Measurements from ENCODE around the gene NMB.

NMB gene

GRCh38 chr15:84697236-84697990 is 39.4 kb upstream of the NMB start:
- Histone ChIP-seq H3K79me2 (ENCODE audit: control insufficient read depth, insufficient read depth, low read length, poor library complexity) (peaks cover 9% of the 10 kb centered on the region), H3K27me3 (ENCODE audit: insufficient read depth, low read length) (no peaks in the 10 kb centered on the region), H3K79me1 (ENCODE audit: low read length) (no peaks in the 10 kb centered on the region), H2BK5ac (ENCODE audit: low read depth, low read length, poor library complexity) (no peak overlapping the region), H3K4me1 (ENCODE audit: control insufficient read depth in 1 of 2, insufficient read depth in 2 of 2, low read length in 2 of 2) (no peaks in the 10 kb centered on the region), H3K9ac (ENCODE audit: low read length) (no peak overlapping the region), H3K4ac (ENCODE audit: low read depth, low read length) (no peak overlapping the region), H3K9me3 (ENCODE audit: insufficient read depth, low read depth, low read length) (no peaks in the 10 kb centered on the region), H2BK120ac (ENCODE audit: insufficient read depth, low read length, poor library complexity) (no peak overlapping the region), H4K8ac (ENCODE audit: low read depth, low read length) (no peak overlapping the region), H3K23ac (ENCODE audit: low read length) (no peak overlapping the region), H3K36me3 (ENCODE audit: control insufficient read depth in 1 of 2, insufficient read depth in 2 of 2, low read length in 2 of 2) (peaks cover 2 to 3% of the 10 kb centered on the region in 2 experiments), H3K4me2 (ENCODE audit: low read length) (no peak overlapping the region), H4K91ac (ENCODE audit: low read depth, low read length) (no peak overlapping the region), H2AFZ (ENCODE audit: insufficient read depth, low read length, poor library complexity) (no peak overlapping the region), H2AK5ac (ENCODE audit: low read length) (no peak overlapping the region), H3K18ac (ENCODE audit: low read length) (no peak overlapping the region), H3K14ac (ENCODE audit: low read length) (no peak overlapping the region), H4K12ac (ENCODE audit: low read depth, low read length) (no peak overlapping the region), H2BK12ac (ENCODE audit: low read length) (no peak overlapping the region), H3K4me3 (ENCODE audit: low read depth, low read length) (no peak overlapping the region), H3K27ac (ENCODE audit: low read depth, low read length) (no peak overlapping the region)
- WGBS (ENCODE audit: extremely low coverage, insufficient coverage, insufficient read length) = no CpG with 5 or more reads among the region's 1 CpG
- no peak for DNase-seq

DNA sequence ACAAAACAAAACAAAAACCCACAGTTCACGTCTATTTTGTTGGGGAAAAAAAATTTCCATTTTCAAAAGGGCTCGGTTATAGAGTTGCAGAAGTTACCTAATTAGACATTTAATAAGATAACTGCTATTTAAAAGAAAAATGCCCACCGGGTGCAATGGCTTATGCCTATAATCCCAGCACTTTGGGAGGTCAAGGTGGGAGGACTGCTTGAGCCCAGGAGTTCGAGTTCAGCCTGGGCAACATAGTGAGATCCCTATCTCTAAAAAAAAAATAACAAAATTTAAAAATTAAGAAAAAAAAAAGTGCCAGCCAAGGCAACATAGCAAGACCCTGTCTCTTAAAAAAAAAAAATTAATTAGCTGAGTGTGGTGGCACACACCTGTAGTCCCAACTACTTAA is 38.8 kb upstream of the NMB start:
- DNase-seq = no peak
- H2AFZ ChIP-seq (ENCODE audit: insufficient read depth, low read length, poor library complexity) = no peak overlapping the region
- peaks cover 8% of the 10 kb centered on the region for H3K79me2 ChIP-seq (ENCODE audit: control insufficient read depth, insufficient read depth, low read length, poor library complexity)
- no peak overlapping the region for H4K8ac ChIP-seq (ENCODE audit: low read depth, low read length)
- H3K4ac ChIP-seq (ENCODE audit: low read depth, low read length) = no peak overlapping the region
- H4K12ac ChIP-seq (ENCODE audit: low read depth, low read length) = no peak overlapping the region
- no peak overlapping the region for H3K4me3 ChIP-seq (ENCODE audit: low read depth, low read length)
- H3K4me2 ChIP-seq (ENCODE audit: low read length) = no peak overlapping the region
- peaks cover 2 to 3% of the 10 kb centered on the region in 2 experiments for H3K36me3 ChIP-seq (ENCODE audit: control insufficient read depth in 1 of 2, insufficient read depth in 2 of 2, low read length in 2 of 2)
- H2BK120ac ChIP-seq (ENCODE audit: insufficient read depth, low read length, poor library complexity) = no peak overlapping the region
- no peaks in the 10 kb centered on the region for H3K9me3 ChIP-seq (ENCODE audit: insufficient read depth, low read depth, low read length)
- no peak overlapping the region for H2AK5ac ChIP-seq (ENCODE audit: low read length)
- H3K27me3 ChIP-seq (ENCODE audit: insufficient read depth, low read length) = no peaks in the 10 kb centered on the region
- WGBS (ENCODE audit: extremely low coverage, insufficient coverage, insufficient read length) = no CpG with 5 or more reads among the region's 4 CpGs
- no peak overlapping the region for H3K14ac ChIP-seq (ENCODE audit: low read length)
- H3K23ac ChIP-seq (ENCODE audit: low read length) = no peak overlapping the region
- H3K18ac ChIP-seq (ENCODE audit: low read length) = no peak overlapping the region
- no peak overlapping the region for H3K9ac ChIP-seq (ENCODE audit: low read length)
- H3K4me1 ChIP-seq (ENCODE audit: control insufficient read depth in 1 of 2, insufficient read depth in 2 of 2, low read length in 2 of 2) = no peaks in the 10 kb centered on the region
- H2BK5ac ChIP-seq (ENCODE audit: low read depth, low read length, poor library complexity) = no peak overlapping the region
- H3K79me1 ChIP-seq (ENCODE audit: low read length) = no peaks in the 10 kb centered on the region
- H4K91ac ChIP-seq (ENCODE audit: low read depth, low read length) = no peak overlapping the region
- no peak overlapping the region for H3K27ac ChIP-seq (ENCODE audit: low read depth, low read length)
- no peak overlapping the region for H2BK12ac ChIP-seq (ENCODE audit: low read length)

- Histone ChIP-seq H3K79me2 (ENCODE audit: control insufficient read depth, insufficient read depth, low read length, poor library complexity) (peaks cover under 1% of the 10 kb centered on the region), H3K27me3 (ENCODE audit: insufficient read depth, low read length) (no peaks in the 10 kb centered on the region), H2AFZ (ENCODE audit: insufficient read depth, low read length, poor library complexity) (no peak overlapping the region), H3K9me3 (ENCODE audit: insufficient read depth, low read depth, low read length) (no peaks in the 10 kb centered on the region), H4K12ac (ENCODE audit: low read depth, low read length) (no peak overlapping the region), H3K4ac (ENCODE audit: low read depth, low read length) (peak overlapping the region; percentile 14), H3K4me1 (ENCODE audit: control insufficient read depth in 1 of 2, insufficient read depth in 2 of 2, low read length in 2 of 2) (no peaks in the 10 kb centered on the region), H3K9ac (ENCODE audit: low read length) (no peak overlapping the region), H3K36me3 (ENCODE audit: control insufficient read depth in 1 of 2, insufficient read depth in 2 of 2, low read length in 2 of 2) (peaks cover 19 to 32% of the 10 kb centered on the region in 2 experiments), H4K8ac (ENCODE audit: low read depth, low read length) (no peak overlapping the region), H2AK5ac (ENCODE audit: low read length) (no peak overlapping the region), H2BK120ac (ENCODE audit: insufficient read depth, low read length, poor library complexity) (no peak overlapping the region), H2BK5ac (ENCODE audit: low read depth, low read length, poor library complexity) (no peak overlapping the region), H4K91ac (ENCODE audit: low read depth, low read length) (no peak overlapping the region), H3K79me1 (ENCODE audit: low read length) (no peaks in the 10 kb centered on the region), H3K4me3 (ENCODE audit: low read depth, low read length) (no peak overlapping the region), H3K23ac (ENCODE audit: low read length) (no peak overlapping the region), H3K18ac (ENCODE audit: low read length) (no peak overlapping the region), H2BK12ac (ENCODE audit: low read length) (no peak overlapping the region), H3K4me2 (ENCODE audit: low read length) (no peak overlapping the region), H3K27ac (ENCODE audit: low read depth, low read length) (no peak overlapping the region), H3K14ac (ENCODE audit: low read length) (no peak overlapping the region)
- DNase-seq = no peak
- WGBS (ENCODE audit: extremely low coverage, insufficient coverage, insufficient read length) = no CpG with 5 or more reads among the region's 8 CpGs
Observed at GRCh38 chr15:84690342-84690741, 32.3 kb upstream of the NMB start.

DNA sequence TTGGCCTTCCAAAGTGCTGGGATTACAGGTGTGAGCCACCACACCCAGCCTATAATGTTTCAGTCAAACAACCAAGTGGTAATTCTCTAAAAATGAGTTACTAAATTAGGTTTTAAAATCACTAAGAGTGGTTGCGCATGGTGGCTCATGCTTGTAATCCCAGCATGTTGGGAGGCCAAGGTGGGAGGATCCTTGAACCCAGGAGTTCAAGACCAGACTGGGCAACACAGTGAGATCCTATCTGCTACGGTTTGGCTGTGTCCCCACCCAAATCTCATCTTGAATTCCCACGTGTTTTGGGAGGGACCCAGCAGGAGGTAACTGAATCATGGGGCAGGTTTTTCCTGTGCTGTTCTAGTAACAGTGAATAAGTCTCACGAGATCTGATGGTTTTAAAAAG is 31.9 kb upstream of the NMB start:
- no peak overlapping the region for H3K4ac ChIP-seq (ENCODE audit: low read depth, low read length)
- H2BK12ac ChIP-seq (ENCODE audit: low read length) = no peak overlapping the region
- H3K18ac ChIP-seq (ENCODE audit: low read length) = no peak overlapping the region
- H3K79me1 ChIP-seq (ENCODE audit: low read length) = no peaks in the 10 kb centered on the region
- no peaks in the 10 kb centered on the region for H3K79me2 ChIP-seq (ENCODE audit: control insufficient read depth, insufficient read depth, low read length, poor library complexity)
- no peak overlapping the region for H4K91ac ChIP-seq (ENCODE audit: low read depth, low read length)
- no peaks in the 10 kb centered on the region for H3K27me3 ChIP-seq (ENCODE audit: insufficient read depth, low read length)
- no peak overlapping the region for H2BK120ac ChIP-seq (ENCODE audit: insufficient read depth, low read length, poor library complexity)
- no peaks in the 10 kb centered on the region for H3K4me1 ChIP-seq (ENCODE audit: control insufficient read depth in 1 of 2, insufficient read depth in 2 of 2, low read length in 2 of 2)
- no peak overlapping the region for H2BK5ac ChIP-seq (ENCODE audit: low read depth, low read length, poor library complexity)
- H3K4me2 ChIP-seq (ENCODE audit: low read length) = no peak overlapping the region
- DNase-seq = no peak
- no peak overlapping the region for H4K8ac ChIP-seq (ENCODE audit: low read depth, low read length)
- H2AK5ac ChIP-seq (ENCODE audit: low read length) = no peak overlapping the region
- no peak overlapping the region for H3K14ac ChIP-seq (ENCODE audit: low read length)
- H3K23ac ChIP-seq (ENCODE audit: low read length) = no peak overlapping the region
- H3K4me3 ChIP-seq (ENCODE audit: low read depth, low read length) = no peak overlapping the region
- H3K9me3 ChIP-seq (ENCODE audit: insufficient read depth, low read depth, low read length) = no peaks in the 10 kb centered on the region
- no peak overlapping the region for H2AFZ ChIP-seq (ENCODE audit: insufficient read depth, low read length, poor library complexity)
- H3K9ac ChIP-seq (ENCODE audit: low read length) = no peak overlapping the region
- no peak overlapping the region for H3K27ac ChIP-seq (ENCODE audit: low read depth, low read length)
- peaks cover 20 to 34% of the 10 kb centered on the region in 2 experiments for H3K36me3 ChIP-seq (ENCODE audit: control insufficient read depth in 1 of 2, insufficient read depth in 2 of 2, low read length in 2 of 2)
- H4K12ac ChIP-seq (ENCODE audit: low read depth, low read length) = no peak overlapping the region
- no CpG with 5 or more reads among the region's 4 CpGs for WGBS (ENCODE audit: extremely low coverage, insufficient coverage, insufficient read length)
